D721Med (cell line): Measurements from ENCODE around the gene ZNF526.
A peak's percentile ranks its signal among the peaks of the same experiment; 100 is the strongest.
"Not testable (repeated sequence)": the region's sequence is repeated elsewhere in the genome, so short reads cannot be mapped to it uniquely, and the experiment has no call there.

Source experiments
- DNase-seq: peaks from one replicate; pipeline ENCODE4 v3.0.0; 2011; ENCODE audit warnings: low spot score; ENCODE audit not compliant: insufficient read length
- FAIRE-seq: peaks from 2 replicates; lab custom pipeline; 2011; peaks lifted over from hg19 to GRCh38; lab: Jason Lieb, UNC
- TF ChIP-seq, protein P1 (sequence below): IDR thresholded peaks from 2 replicates; pipeline ENCODE4 v1.5.1; 2012; ENCODE audit warnings: mild to moderate bottlenecking, control low read depth; ENCODE audit not compliant: insufficient read depth; ENCODE audit errors: missing control alignments

The ZNF526 gene

DNA sequence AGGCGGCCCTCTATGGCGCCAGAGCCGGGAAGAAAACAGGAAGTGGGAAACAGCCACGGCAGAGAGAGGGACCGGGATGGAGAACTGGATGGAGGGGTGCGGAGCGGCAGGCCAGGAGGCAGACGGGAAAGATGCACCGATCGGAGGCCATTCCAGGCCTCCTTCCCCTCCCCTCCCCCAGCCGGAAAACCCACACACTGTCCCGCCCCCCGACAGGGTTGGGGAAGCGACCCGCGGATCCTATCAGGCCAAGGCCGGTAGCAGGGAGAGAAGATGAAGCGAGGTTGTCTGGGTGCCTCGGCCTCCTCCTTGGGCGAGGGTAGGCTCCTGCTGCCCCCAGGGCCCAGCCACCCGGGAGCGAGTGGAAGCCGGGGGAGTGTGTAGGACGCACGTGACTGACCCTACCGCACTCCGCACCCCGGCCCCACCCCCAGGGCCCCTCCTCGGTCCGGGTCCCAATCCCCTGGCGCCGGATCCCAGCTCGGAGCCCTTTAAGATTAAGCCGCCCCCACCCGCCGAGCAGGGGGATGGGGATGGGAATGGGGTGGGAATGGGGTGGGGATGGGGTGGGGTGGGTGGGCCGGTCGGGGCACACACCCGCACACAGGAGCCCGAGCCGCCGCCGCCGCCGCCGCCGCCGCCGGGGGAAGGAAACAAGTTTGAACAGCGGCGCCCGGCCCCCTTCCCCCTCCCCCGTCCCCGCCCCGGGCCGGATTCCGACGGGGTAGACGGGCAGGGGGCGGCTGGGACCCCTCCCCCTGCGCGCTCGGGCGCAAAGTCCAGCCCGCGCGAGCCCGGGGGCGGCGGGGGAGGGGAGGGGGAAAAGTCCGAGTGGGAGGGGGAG is 33.4 kb downstream of the ZNF526 start:
- FAIRE-seq (no peak), DNase-seq (peak; percentile 62)
- TF ChIP-seq, protein P1, sequence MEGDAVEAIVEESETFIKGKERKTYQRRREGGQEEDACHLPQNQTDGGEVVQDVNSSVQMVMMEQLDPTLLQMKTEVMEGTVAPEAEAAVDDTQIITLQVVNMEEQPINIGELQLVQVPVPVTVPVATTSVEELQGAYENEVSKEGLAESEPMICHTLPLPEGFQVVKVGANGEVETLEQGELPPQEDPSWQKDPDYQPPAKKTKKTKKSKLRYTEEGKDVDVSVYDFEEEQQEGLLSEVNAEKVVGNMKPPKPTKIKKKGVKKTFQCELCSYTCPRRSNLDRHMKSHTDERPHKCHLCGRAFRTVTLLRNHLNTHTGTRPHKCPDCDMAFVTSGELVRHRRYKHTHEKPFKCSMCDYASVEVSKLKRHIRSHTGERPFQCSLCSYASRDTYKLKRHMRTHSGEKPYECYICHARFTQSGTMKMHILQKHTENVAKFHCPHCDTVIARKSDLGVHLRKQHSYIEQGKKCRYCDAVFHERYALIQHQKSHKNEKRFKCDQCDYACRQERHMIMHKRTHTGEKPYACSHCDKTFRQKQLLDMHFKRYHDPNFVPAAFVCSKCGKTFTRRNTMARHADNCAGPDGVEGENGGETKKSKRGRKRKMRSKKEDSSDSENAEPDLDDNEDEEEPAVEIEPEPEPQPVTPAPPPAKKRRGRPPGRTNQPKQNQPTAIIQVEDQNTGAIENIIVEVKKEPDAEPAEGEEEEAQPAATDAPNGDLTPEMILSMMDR, result no peak

GRCh38 chr19:42254089-42254849 is 34.2 kb downstream of the ZNF526 start:
- TF ChIP-seq, protein P1, result no peak
- DNase-seq (no peak), FAIRE-seq (no peak)

GRCh38 chr19:42254850-42255765 is 35.0 kb downstream of the ZNF526 start, which contains the start of gene ERF:
Gene ERF (minus strand): TSS chr19:42255128. CDS start chr19:42254999, 129 bp downstream.
- peak; percentile 90 for DNase-seq
- TF ChIP-seq, protein P1, result no peak
- FAIRE-seq, result no peak

DNA sequence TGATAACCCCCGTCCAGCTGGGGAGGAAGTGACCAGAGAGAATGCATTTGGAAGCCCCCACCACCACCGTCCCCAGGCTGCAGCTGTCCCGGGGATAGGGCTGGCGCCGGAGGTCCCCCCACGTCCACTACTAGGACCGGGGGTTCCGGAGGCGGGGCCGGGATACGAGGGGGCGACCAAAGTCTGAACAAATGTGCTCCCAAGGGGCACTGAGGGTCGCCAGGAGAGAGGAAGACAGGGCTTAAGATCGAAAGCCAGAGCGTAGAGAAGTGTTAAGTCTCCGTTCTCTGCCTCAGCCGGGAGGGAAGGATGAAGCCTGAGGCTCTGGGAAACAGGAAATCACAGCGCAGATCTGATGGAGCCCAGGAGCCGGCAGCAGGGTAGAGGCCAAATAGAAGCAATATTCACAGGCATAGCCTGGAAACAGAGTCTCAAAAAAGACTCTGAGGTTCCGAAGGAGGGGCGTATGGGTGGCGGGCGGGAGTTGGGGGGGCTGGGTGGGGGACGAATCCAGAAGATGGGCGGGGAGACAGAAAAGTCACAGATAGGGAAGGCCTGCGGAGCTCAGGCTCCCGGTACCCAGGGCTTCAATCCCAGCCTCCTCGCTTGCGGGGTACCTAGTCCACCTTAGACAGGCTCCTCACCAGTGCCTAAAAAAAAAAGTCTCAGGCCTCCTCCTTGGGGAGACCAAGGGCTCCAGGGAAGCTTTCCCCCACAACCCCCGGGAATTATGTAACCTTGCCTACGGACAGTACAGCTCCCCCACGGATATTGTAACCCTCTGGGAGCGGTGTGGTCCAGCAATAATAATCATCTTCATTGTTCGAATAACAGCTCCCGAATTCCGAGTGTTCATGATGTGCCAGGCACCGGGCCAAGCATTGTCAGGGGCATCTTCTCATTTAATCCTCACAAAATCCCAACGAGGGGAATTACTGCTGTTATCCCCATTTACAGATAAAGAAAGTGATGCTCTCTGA is 35.9 kb downstream of the ZNF526 start:
- TF ChIP-seq, protein P1, result no peak
- no peak for DNase-seq
- no peak for FAIRE-seq

DNA sequence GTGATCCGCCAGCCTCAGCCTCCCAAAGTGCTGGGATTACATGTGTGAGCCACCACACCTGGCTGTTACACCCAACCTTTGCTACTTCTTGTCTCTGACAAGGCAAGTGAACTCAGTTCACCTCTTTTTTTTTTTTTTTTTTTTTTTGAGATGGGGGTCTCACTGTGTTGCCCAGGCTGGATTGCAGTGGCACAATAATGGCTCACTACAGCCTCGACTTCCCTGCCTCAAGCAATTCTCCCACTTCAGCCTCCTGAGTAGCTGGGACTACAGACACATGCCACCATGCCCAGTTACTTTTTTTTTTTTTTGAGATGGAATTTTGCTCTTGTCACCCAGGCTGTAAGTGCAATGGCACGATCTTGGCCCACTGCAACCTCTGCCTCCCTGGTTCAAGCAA is 37.7 kb downstream of the ZNF526 start:
- not testable (repeated sequence) for DNase-seq, FAIRE-seq

- TF ChIP-seq, protein P1, result no peak
- FAIRE-seq (no peak), DNase-seq (no peak)
Measured at GRCh38 chr19:42261763-42262162, 41.7 kb downstream of the ZNF526 start.

DNA sequence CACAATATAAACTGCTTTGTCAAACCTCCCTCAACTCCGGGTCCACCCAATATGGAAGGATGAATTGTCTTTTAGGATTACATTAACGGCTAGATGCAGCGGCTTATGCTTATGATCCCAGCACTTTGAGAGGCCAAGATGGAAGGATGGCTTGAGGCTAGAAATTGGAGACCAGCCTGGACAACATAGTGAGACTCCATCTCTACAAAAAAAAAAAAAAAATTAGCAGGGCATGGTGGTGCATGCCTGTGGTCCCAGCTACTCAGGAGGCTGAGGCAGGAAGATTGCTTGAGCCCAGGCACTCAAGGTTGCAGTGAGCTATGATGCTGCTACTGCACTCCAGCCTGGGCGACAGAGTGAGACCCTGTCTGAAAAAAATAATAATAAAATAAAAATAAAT is 46.0 kb downstream of the ZNF526 start:
- not testable (repeated sequence) for DNase-seq, FAIRE-seq

DNA sequence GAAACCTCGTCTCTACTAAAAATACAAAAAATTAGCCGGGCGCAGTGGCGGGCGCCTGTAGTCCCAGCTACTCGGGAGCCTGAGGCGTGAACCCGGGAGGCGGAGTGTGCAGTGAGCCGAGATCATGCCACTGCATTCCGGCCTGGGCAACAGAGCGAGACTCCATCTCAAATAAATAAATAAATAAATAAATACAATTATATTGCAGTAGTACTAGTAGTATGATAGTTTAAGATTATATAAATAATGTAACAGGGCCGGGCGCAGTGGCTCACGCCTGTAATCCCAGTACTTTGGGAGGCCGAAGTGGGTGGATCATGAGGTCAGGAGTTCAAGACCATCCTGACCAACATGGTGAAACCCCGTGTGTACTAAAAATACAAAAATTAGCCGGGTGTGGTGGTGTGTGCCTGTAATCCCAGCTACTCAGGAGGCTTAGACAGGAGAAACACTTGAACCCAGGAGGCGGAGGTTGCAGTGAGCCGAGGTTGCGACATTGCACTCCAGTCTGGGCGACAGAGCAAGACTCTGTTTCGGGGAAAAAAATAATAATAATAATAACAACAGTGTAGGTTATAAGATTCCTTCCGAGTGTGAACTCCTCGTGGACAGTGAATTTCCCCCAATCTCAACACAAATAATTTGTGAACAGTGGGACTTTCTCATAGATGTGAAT is 47.0 kb downstream of the ZNF526 start:
- not testable (repeated sequence) for DNase-seq, FAIRE-seq
